OCI-LY3 (cell line): Measurements from ENCODE around the gene LOXL1.

Experiments
- H2AFZ ChIP-seq: fragments of 200-600, 300-600 bp; shearing (Covaris generic); 2 replicates; pipeline ENCODE4 v1.6.0; 2014; ENCODE audit warnings: antibody characterized with exemption, low read depth, low read length
- H3K27ac ChIP-seq: fragments of 200-600, 300-600 bp; sonication (generic); 2 replicates; pipeline ENCODE4 v1.5.1; 2014; ENCODE audit warnings: mild to moderate bottlenecking, low read length, moderate library complexity, mixed read lengths
- H3K27me3 ChIP-seq: fragments of 200-600, 300-600 bp; sonication (generic); 2 replicates; pipeline ENCODE4 v1.6.1; 2014; ENCODE audit warnings: low read depth, low read length, mixed read lengths
- H3K36me3 ChIP-seq: fragments of 200-600, 300-600 bp; sonication (generic); replicated peaks from 2 replicates; pipeline ENCODE3; 2014; ENCODE audit warnings: low read depth, low read length, mixed read lengths
- H3K4me1 ChIP-seq: fragments of 300-600, 200-600 bp; sonication (generic); 2 replicates; pipeline ENCODE4 v1.6.1; 2014; ENCODE audit warnings: low read length, mixed read lengths
- H3K4me2 ChIP-seq: fragments of 200-600, 300-600 bp; sonication (generic); 2 replicates; pipeline ENCODE4 v1.6.1; 2014; ENCODE audit warnings: low read length, mixed read lengths
- H3K4me3 ChIP-seq: fragments of 300-600, 200-600 bp; sonication (generic); 2 replicates; pipeline ENCODE4 v1.5.1; 2014; ENCODE audit warnings: antibody characterized with exemption, mild to moderate bottlenecking, low read length, moderate library complexity
- H3K79me2 ChIP-seq: fragments of 300-600, 200-600 bp; shearing (Covaris generic); 2 replicates; pipeline ENCODE4 v1.6.1; 2014; ENCODE audit warnings: mild to moderate bottlenecking, low read length, mixed read lengths
- H3K9ac ChIP-seq: fragments of 300-600, 200-600 bp; shearing (Covaris generic); 2 replicates; pipeline ENCODE4 v1.6.0; 2014; ENCODE audit warnings: mild to moderate bottlenecking, low read length, moderate library complexity
- H3K9me3 ChIP-seq: fragments of 200-600, 300-600 bp; shearing (Covaris generic); 2 replicates; pipeline ENCODE4 v1.6.1; 2014; ENCODE audit warnings: low read length, mixed read lengths; ENCODE audit not compliant: insufficient read depth
- H4K20me1 ChIP-seq: fragments of 200-600, 300-600 bp; sonication (generic); 2 replicates; pipeline ENCODE4 v1.6.1; 2016; ENCODE audit warnings: low read length, mixed read lengths; ENCODE audit not compliant: insufficient read depth
- EZH2phosphoT487 ChIP-seq: fragments of 200-600 bp; shearing (Covaris generic); IDR thresholded peaks from 2 replicates; pipeline ENCODE4 v1.6.1; 2018; ENCODE audit warnings: antibody characterized with exemption, mixed run types, low read depth
- TF ChIP-seq, protein P1 (sequence below): fragments of 200-600, 300-600 bp; sonication (generic); IDR thresholded peaks from 2 replicates; pipeline ENCODE4 v1.5.1; 2014; ENCODE audit warnings: antibody characterized with exemption, low read length, low read depth

LOXL1 gene

DNA sequence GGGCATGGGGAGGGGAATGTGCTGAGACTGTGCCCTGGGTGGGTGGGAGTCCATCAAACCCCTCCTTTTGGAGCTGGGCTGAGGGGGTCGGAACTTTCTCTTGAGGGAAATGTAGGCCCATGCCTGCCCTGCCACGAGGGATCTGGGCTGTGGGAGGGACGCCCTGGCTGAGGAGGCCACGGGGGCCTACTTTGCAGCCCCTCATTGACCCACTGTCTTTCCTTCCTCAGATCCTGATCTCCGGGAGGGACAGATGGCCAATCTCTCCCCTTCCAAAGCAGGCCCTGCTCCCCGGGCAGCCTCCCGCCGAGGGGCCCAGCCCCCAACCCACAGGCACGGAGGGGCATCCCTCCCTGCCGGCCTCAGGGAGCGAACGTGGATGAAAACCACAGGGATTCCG, 25.3 kb downstream of the LOXL1 start:
- peak overlapping the region; percentile 45; the same call in 1 of the 2 replicates for H3K9ac ChIP-seq
- no peak overlapping the region for H3K27ac ChIP-seq
- peak overlapping the region; percentile 13; the same call in 1 of the 2 replicates for H3K4me3 ChIP-seq
- H3K36me3 ChIP-seq: no peaks in the 10 kb centered on the region
- no peaks in the 10 kb centered on the region for H4K20me1 ChIP-seq
- H3K27me3 ChIP-seq: no peaks in the 10 kb centered on the region
- H3K4me2 ChIP-seq: peak overlapping the region; percentile 55
- no peaks in the 10 kb centered on the region for H3K9me3 ChIP-seq
- peaks cover 19% of the 10 kb centered on the region for H3K4me1 ChIP-seq
- H3K79me2 ChIP-seq: no peaks in the 10 kb centered on the region
- H2AFZ ChIP-seq: peak overlapping the region; percentile 78; the same call in 1 of the 2 replicates
- TF ChIP-seq, protein P1, sequence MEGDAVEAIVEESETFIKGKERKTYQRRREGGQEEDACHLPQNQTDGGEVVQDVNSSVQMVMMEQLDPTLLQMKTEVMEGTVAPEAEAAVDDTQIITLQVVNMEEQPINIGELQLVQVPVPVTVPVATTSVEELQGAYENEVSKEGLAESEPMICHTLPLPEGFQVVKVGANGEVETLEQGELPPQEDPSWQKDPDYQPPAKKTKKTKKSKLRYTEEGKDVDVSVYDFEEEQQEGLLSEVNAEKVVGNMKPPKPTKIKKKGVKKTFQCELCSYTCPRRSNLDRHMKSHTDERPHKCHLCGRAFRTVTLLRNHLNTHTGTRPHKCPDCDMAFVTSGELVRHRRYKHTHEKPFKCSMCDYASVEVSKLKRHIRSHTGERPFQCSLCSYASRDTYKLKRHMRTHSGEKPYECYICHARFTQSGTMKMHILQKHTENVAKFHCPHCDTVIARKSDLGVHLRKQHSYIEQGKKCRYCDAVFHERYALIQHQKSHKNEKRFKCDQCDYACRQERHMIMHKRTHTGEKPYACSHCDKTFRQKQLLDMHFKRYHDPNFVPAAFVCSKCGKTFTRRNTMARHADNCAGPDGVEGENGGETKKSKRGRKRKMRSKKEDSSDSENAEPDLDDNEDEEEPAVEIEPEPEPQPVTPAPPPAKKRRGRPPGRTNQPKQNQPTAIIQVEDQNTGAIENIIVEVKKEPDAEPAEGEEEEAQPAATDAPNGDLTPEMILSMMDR: no peak
- no peak for TF ChIP-seq EZH2phosphoT487

DNA sequence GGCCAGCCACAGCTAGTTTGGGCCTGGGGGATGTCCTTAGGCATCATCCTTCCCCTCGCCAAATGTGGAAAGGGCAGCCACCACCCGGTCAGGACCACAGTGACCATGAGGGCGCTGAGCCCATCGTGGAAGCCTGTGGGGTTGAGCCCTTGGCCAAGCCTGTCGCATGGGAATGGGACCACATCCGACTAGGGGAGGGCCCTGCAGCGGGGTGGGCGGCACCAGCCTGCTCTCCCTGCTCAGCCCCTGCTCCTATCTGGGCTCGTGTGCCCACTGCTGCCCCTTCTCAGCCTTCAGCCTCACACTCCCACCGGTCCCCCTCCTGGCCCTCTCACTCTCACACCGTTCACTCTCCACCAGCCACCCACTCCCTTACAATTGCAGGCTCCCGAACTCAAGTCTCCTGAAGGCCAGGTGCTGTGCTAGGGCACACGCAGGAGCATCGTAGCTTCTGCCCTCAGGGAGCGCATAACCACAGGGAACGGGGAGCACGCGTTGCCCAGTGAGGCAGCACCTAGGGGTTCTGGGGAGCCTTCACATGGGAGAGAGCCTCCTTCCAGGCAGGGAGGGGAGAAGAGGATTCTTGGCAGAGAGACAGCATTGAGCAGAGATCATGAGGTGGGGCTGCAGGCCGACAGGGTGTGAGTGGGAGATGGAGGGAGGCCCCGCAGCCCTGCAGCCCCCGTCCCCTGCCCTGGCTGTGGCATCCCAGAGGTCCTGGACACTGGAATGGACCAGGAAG, 26.1 kb downstream of the LOXL1 start:
- Histone ChIP-seq H3K9ac (no peak overlapping the region), H3K9me3 (no peaks in the 10 kb centered on the region), H3K27me3 (no peaks in the 10 kb centered on the region), H3K4me1 (peaks cover 19% of the 10 kb centered on the region), H3K79me2 (no peaks in the 10 kb centered on the region), H3K36me3 (no peaks in the 10 kb centered on the region), H3K4me3 (no peak overlapping the region), H2AFZ (no peak overlapping the region), H3K27ac (no peak overlapping the region), H4K20me1 (no peaks in the 10 kb centered on the region), H3K4me2 (no peak overlapping the region)
- TF ChIP-seq, protein P1: no peak

DNA sequence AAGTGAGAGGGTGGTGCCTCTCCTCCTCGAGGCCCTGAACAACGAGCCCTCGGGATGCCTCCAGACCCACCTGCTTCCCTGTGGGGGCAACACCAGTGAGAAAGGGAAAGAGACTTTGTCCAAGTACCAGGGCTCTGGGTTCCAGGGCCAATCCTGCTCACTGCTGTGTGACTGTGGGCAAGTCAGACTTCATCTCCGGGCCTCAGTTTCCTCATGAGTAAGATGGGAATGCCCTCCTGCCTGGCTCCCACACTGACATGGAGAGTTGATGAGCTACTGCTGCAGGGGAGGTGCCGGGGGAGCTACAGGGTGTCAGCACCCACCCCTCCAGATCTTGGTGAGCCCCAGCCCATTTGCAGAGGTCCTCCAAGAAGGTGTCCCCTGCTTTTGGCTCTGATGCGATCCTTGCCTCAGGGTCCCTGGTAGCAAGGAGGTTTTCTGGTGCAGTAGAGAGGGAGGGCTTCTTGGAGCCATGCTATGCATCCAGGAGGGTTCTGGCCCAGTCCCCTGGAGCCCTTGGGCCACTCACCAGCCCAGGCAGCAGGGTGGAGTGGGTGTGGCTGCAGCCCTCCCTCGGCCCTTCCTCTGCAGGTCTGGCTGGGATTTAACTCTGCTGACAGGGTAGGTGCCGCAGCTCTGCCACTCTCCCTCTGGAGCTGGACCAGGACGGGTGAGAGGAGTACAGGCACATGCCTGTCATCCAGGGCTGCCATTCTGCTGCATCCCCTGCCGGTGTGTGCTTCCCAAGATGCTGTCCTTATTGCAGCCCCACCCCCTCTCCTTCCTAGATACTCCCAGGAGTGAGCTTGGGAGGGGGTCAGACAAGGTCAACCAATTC, 26.9 kb downstream of the LOXL1 start:
- Histone ChIP-seq H4K20me1 (no peaks in the 10 kb centered on the region), H3K27me3 (no peaks in the 10 kb centered on the region), H3K79me2 (no peaks in the 10 kb centered on the region), H3K4me2 (no peak overlapping the region), H3K36me3 (no peaks in the 10 kb centered on the region), H3K4me1 (peaks cover 19% of the 10 kb centered on the region), H2AFZ (no peak overlapping the region), H3K27ac (no peak overlapping the region), H3K4me3 (no peak overlapping the region), H3K9ac (no peak overlapping the region), H3K9me3 (no peaks in the 10 kb centered on the region)
- TF ChIP-seq EZH2phosphoT487: no peak
- TF ChIP-seq, protein P1: no peak
